ENCODE results near the gene PKDCC. TPM values are rescaled to one million over a fixed set of nuclear protein-coding genes. Genes with fewer than 3 reads are reported as not detected.
A peak's percentile ranks its signal among the peaks of the same experiment; 100 is the strongest.

PKDCC gene
- total and polyA plus RNA-seq, 2 experiments from 2014 or later, result 270 to 278 TPM

DNA sequence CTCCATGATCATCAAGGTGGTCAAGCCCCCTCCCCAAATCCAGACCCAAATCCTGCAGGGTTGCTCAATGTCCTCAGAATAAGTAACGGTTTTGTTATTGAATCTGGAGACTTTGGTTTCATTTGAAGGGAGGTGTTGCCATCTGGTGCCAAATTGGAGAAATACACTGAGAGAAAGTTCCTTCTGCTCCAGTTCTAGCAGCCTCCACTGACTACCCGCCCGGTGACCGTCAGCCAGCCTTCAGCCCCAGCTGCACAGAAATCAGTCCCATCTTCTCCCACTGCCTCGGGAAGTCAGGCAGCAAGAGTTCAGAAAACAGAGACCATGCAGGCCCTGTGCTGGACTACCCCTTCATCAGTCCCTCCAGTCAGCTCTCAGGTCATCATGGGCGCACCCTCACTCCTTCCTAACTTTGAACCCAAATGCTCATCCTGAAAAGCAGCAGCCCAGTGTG, 38.7 kb downstream of the PKDCC start:
- Histone ChIP-seq H2AFZ (no peak overlapping the region), H3K9me2 (replicated peaks; ENCODE audit: insufficient read depth) (no peaks in the 10 kb centered on the region), H3K36me3 (replicated peaks; ENCODE audit: insufficient read depth, low read depth) (no peaks in the 10 kb centered on the region), H3K79me2 (no peaks in the 10 kb centered on the region), H3K27me3 (no peaks in the 10 kb centered on the region), H3K4me1 (ENCODE audit: insufficient read depth) (peaks cover 23% of the 10 kb centered on the region), H3K9me3 (ENCODE audit: low read depth) (no peaks in the 10 kb centered on the region), H4K20me1 (ENCODE audit: insufficient read depth, poor library complexity, severe bottlenecking) (no peaks in the 10 kb centered on the region), H3K4me2 (no peak overlapping the region), H3K27ac (no peak overlapping the region), H3K4me3 (no peak overlapping the region)
- DNase-seq (ENCODE audit: low spot score), result peak; percentile 70
- 24% methylated on average over 6 of the region's 6 CpGs for WGBS (ENCODE audit: low lambda C conversion rate, missing lambda C conversion rate)
- TF ChIP-seq EZH2phosphoT487 (IDR thresholded peaks at IDR 0.05; ENCODE audit: low read depth, severe bottlenecking, unreplicated experiment) (no peak), CTCF (IDR thresholded peaks at IDR 0.05; ENCODE audit: poor library complexity) (peak; percentile 81)

- 70% methylated on average over 3 of the region's 3 CpGs for WGBS (ENCODE audit: low lambda C conversion rate, missing lambda C conversion rate)
- H3K79me2 ChIP-seq, result no peaks in the 10 kb centered on the region
- H3K9me2 ChIP-seq (replicated peaks; ENCODE audit: insufficient read depth), result no peaks in the 10 kb centered on the region
- no peak overlapping the region for H3K4me3 ChIP-seq
- no peak overlapping the region for H3K27ac ChIP-seq
- no peaks in the 10 kb centered on the region for H3K27me3 ChIP-seq
- H3K4me1 ChIP-seq (ENCODE audit: insufficient read depth), result peaks cover 29% of the 10 kb centered on the region
- H2AFZ ChIP-seq, result no peak overlapping the region
- no peaks in the 10 kb centered on the region for H3K36me3 ChIP-seq (replicated peaks; ENCODE audit: insufficient read depth, low read depth)
- no peaks in the 10 kb centered on the region for H3K9me3 ChIP-seq (ENCODE audit: low read depth)
- H3K4me2 ChIP-seq, result no peak overlapping the region
- no peak for TF ChIP-seq EZH2 (IDR thresholded peaks at IDR 0.05; ENCODE audit: borderline replicate concordance)
- no peak for TF ChIP-seq CTCF (IDR thresholded peaks at IDR 0.05; ENCODE audit: poor library complexity)
- no peak for TF ChIP-seq EZH2phosphoT487 (IDR thresholded peaks at IDR 0.05; ENCODE audit: low read depth, severe bottlenecking, unreplicated experiment)
- no peak for DNase-seq (ENCODE audit: low spot score)
- no peaks in the 10 kb centered on the region for H4K20me1 ChIP-seq (ENCODE audit: insufficient read depth, poor library complexity, severe bottlenecking)
Measured at GRCh38 chr2:42087137-42087856, 39.5 kb downstream of the PKDCC start.

- Histone ChIP-seq H3K4me3 (no peak overlapping the region), H3K27me3 (no peaks in the 10 kb centered on the region), H3K4me2 (no peak overlapping the region), H3K79me2 (no peaks in the 10 kb centered on the region), H4K20me1 (ENCODE audit: insufficient read depth, poor library complexity, severe bottlenecking) (no peaks in the 10 kb centered on the region), H3K9me2 (replicated peaks; ENCODE audit: insufficient read depth) (no peaks in the 10 kb centered on the region), H3K27ac (no peak overlapping the region), H3K9me3 (ENCODE audit: low read depth) (no peaks in the 10 kb centered on the region), H3K36me3 (replicated peaks; ENCODE audit: insufficient read depth, low read depth) (no peaks in the 10 kb centered on the region), H2AFZ (no peak overlapping the region), H3K4me1 (ENCODE audit: insufficient read depth) (peaks cover 32% of the 10 kb centered on the region)
- no peak for DNase-seq (ENCODE audit: low spot score)
- no peak for TF ChIP-seq CTCF (IDR thresholded peaks at IDR 0.05; ENCODE audit: poor library complexity)
- no peak for TF ChIP-seq EZH2phosphoT487 (IDR thresholded peaks at IDR 0.05; ENCODE audit: low read depth, severe bottlenecking, unreplicated experiment)
- TF ChIP-seq EZH2 (IDR thresholded peaks at IDR 0.05; ENCODE audit: borderline replicate concordance), result no peak
- WGBS (ENCODE audit: low lambda C conversion rate, missing lambda C conversion rate), result 78% methylated on average over 2 of the region's 2 CpGs
Measured at GRCh38 chr2:42087857-42088195, 40.0 kb downstream of the PKDCC start.
